HG03064 (cell line): Measurements from ENCODE around the gene RPL22.

Experiments used
- ATAC-seq: cut with Tn5 transposase; IDR thresholded peaks from one replicate; pipeline ENCODE4 v1.9.1; 2021; ENCODE audit warnings: low read depth; ENCODE audit not compliant: unreplicated experiment

RPL22 gene

GRCh38 chr1:6157528-6158174 is 41.7 kb downstream of the RPL22 start:
- no peak for ATAC-seq

GRCh38 chr1:6157132-6157527 is 42.3 kb downstream of the RPL22 start:
- no peak for ATAC-seq

- no peak for ATAC-seq
Measured at GRCh38 chr1:6154525-6155319, 44.7 kb downstream of the RPL22 start.

GRCh38 chr1:6152882-6153281 is 46.5 kb downstream of the RPL22 start:
- no peak for ATAC-seq

- no peak for ATAC-seq
Measured at GRCh38 chr1:6152181-6152580, 47.2 kb downstream of the RPL22 start.

GRCh38 chr1:6151291-6151822 is 48.0 kb downstream of the RPL22 start:
- no peak for ATAC-seq

- no peak for ATAC-seq
Measured at GRCh38 chr1:6150006-6150938, 49.1 kb downstream of the RPL22 start.

GRCh38 chr1:6149597-6149996 is 49.8 kb downstream of the RPL22 start:
- ATAC-seq: no peak

- no peak for ATAC-seq
Measured at GRCh38 chr1:6148497-6149241, 50.7 kb downstream of the RPL22 start.

- no peak for ATAC-seq
Measured at GRCh38 chr1:6145864-6146410, 53.5 kb downstream of the RPL22 start.

- no peak for ATAC-seq
Measured at GRCh38 chr1:6145396-6145750, 54.0 kb downstream of the RPL22 start.

- ATAC-seq: no peak
Measured at GRCh38 chr1:6144647-6145395, 54.6 kb downstream of the RPL22 start.

- no peak for ATAC-seq
Measured at GRCh38 chr1:6144175-6144574, 55.2 kb downstream of the RPL22 start.

GRCh38 chr1:6143395-6143794 is 56.0 kb downstream of the RPL22 start:
- ATAC-seq: no peak

- no peak for ATAC-seq
Measured at GRCh38 chr1:6142734-6143133, 56.7 kb downstream of the RPL22 start.

- no peak for ATAC-seq
Measured at GRCh38 chr1:6142036-6142621, 57.3 kb downstream of the RPL22 start.

GRCh38 chr1:6141592-6141991 is 57.8 kb downstream of the RPL22 start:
- ATAC-seq: no peak

- no peak for ATAC-seq
Measured at GRCh38 chr1:6140413-6140812, 59.0 kb downstream of the RPL22 start.

GRCh38 chr1:6137758-6138157 is 61.6 kb downstream of the RPL22 start:
- no peak for ATAC-seq
